Thyroid gland (tissue), 4 donors: Measurements from ENCODE around the gene GRIN2D. TPM values are rescaled to one million over a fixed set of nuclear protein-coding genes. Genes with fewer than 3 reads are reported as not detected.

ENCODE experiments used
- DNase-seq, 2 donors: peaks; one replicate each; pipeline ENCODE4 v3.0.0-alpha.2; 2019
- H3K27ac ChIP-seq, 3 donors: fragments of 200-600 bp; sonication (generic); 1 replicate in 2 of 3; 2 replicates in 1 of 3; pipeline ENCODE4 v1.5.1; 2016 to 2019; ENCODE audit warnings: mild to moderate bottlenecking in 1 of 3, moderate library complexity in 1 of 3
- H3K27me3 ChIP-seq: fragments of 200-600 bp; sonication (generic); one replicate; pipeline ENCODE4 v1.5.1; 2019
- H3K36me3 ChIP-seq, 2 donors: fragments of 200-600 bp; sonication (generic); one replicate each; pipeline ENCODE4 v1.5.1; 2016 to 2019
- H3K4me1 ChIP-seq, 2 donors: fragments of 200-600 bp; sonication (generic); one replicate each; pipeline ENCODE4 v1.5.1; 2017 to 2019
- H3K4me3 ChIP-seq, 3 donors: fragments of 200-600 bp; sonication (generic); replicated peaks in 1 of 3; 1 replicate in 2 of 3; 2 replicates in 1 of 3; pipeline ENCODE4 v1.5.1; 2016; ENCODE audit warnings: mild to moderate bottlenecking in 1 of 3
- H3K9me3 ChIP-seq: fragments of 200-600 bp; sonication (generic); one replicate; pipeline ENCODE4 v1.5.1; 2017
- POLR2A ChIP-seq, 2 donors: fragments of 450-650 bp; IDR thresholded peaks; one replicate each; pipeline ENCODE4 v1.6.1; 2017; ENCODE audit warnings: antibody characterized with exemption in 2 of 2, mild to moderate bottlenecking in 2 of 2, moderate library complexity in 1 of 2
- WGBS, 2 donors: methylation state at CpG; one replicate each; pipeline ENCODE4 v1.1.5; 2017; 5-methylcytosine and 5-hydroxymethylcytosine counted together
- intact Hi-C: fragments of 100-400 bp; cut with DNase I; formaldehyde crosslinking; loops from one replicate; pipeline ENCODE4 v1.15.1; 2023
- total RNA-seq, 4 donors: library from RNA; depleted of rRNA; stranded (reverse); fragments of >200 nt; gene quantifications; one replicate each; pipeline ENCODE4 v1.2.3, GENCODE V29; 2016
- TF ChIP-seq, protein P1 (sequence below), 6 experiments: fragments of 200-600 bp in 3 of 6; fragments of 450-650 bp in 3 of 6; sonication (generic) in 3 of 6; IDR thresholded peaks; one replicate each; pipeline ENCODE4 v1.5.1; 2016 to 2019; ENCODE audit warnings: antibody characterized with exemption in 6 of 6, mild to moderate bottlenecking in 2 of 6, inconsistent platforms in 1 of 6, moderate library complexity in 1 of 6

GRIN2D gene
- total RNA-seq, 4 donors from 2014 or later = 0.56 to 2.2 (median 0.84) TPM

DNA sequence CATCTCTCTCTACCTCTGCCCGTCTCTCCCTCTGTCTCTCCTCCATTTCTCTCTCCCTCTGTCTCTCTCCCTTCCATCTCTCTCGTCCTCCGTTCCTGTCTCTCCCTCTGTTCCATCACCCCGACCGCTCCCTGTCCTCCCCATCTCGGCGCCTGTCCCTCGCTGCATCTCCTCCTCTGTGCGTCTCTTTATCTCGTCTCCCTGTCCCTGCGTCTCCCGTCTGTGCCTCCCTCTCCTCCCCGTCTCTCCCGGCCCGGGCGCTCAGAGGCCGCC, 4.6 kb downstream of the GRIN2D start:
- 4 to 5% methylated on average over 16 to 17 of the region's 17 CpGs for WGBS, 2 donors
- peaks cover 32% of the 10 kb centered on the region for H3K27me3 ChIP-seq
- H3K27ac ChIP-seq = no peak overlapping the region
- peaks cover 6 to 14% of the 10 kb centered on the region in 2 donors for H3K4me1 ChIP-seq
- DNase-seq = no peak
- peak overlapping the region in 1 of 3 donors; percentile 27 for H3K4me3 ChIP-seq
- intact Hi-C loops = loop anchor here (10.0 kb wide), 1 partner anchor 47 kb away; the partner anchor contains the start of gene GRWD1
- H3K36me3 ChIP-seq = no peaks in the 10 kb centered on the region
- H3K9me3 ChIP-seq = no peaks in the 10 kb centered on the region
- TF ChIP-seq, protein P1, sequence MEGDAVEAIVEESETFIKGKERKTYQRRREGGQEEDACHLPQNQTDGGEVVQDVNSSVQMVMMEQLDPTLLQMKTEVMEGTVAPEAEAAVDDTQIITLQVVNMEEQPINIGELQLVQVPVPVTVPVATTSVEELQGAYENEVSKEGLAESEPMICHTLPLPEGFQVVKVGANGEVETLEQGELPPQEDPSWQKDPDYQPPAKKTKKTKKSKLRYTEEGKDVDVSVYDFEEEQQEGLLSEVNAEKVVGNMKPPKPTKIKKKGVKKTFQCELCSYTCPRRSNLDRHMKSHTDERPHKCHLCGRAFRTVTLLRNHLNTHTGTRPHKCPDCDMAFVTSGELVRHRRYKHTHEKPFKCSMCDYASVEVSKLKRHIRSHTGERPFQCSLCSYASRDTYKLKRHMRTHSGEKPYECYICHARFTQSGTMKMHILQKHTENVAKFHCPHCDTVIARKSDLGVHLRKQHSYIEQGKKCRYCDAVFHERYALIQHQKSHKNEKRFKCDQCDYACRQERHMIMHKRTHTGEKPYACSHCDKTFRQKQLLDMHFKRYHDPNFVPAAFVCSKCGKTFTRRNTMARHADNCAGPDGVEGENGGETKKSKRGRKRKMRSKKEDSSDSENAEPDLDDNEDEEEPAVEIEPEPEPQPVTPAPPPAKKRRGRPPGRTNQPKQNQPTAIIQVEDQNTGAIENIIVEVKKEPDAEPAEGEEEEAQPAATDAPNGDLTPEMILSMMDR (IDR thresholded peaks at IDR 0.05) = no peak
- no peak for TF ChIP-seq POLR2A (IDR thresholded peaks at IDR 0.05)

DNA sequence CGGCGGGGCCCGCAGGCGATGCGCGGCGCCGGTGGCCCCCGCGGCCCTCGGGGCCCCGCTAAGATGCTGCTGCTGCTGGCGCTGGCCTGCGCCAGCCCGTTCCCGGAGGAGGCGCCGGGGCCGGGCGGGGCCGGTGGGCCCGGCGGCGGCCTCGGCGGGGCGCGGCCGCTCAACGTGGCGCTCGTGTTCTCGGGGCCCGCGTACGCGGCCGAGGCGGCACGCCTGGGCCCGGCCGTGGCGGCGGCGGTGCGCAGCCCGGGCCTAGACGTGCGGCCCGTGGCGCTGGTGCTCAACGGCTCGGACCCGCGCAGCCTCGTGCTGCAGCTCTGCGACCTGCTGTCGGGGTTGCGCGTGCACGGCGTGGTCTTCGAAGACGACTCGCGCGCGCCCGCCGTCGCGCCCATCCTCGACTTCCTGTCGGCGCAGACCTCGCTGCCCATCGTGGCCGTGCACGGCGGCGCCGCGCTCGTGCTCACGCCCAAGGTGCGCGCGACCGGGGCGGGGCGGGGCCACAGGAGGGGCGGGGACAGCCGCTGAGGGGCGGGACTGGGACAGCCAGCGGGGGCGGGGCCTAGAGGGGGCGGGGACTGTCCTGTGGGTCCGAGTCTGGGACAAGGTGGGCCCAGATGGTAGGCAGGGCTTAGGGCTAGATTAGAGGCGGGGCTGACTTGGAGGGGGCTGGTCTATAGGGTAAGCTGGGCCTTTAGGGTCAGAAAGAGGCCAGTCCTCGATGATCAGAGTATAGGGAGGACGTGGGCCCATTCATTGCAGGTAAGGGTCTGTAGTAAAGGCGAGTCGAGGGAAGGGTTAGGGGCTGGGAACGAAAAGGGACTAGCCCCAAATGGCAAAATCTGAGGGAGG, 5.1 kb downstream of the GRIN2D start:
- intact Hi-C loops = loop anchor here (10.0 kb wide), 1 partner anchor 46 kb away; the partner anchor contains the start of gene GRWD1
- no peaks in the 10 kb centered on the region for H3K9me3 ChIP-seq
- WGBS, 2 donors = 25 to 40% methylated on average over 12 to 20 of the region's 104 CpGs
- no peaks in the 10 kb centered on the region for H3K36me3 ChIP-seq
- H3K4me1 ChIP-seq = peaks cover 4 to 12% of the 10 kb centered on the region in 2 donors
- H3K27ac ChIP-seq = no peak overlapping the region
- no peak for TF ChIP-seq POLR2A (IDR thresholded peaks at IDR 0.05)
- TF ChIP-seq, protein P1 (IDR thresholded peaks at IDR 0.05) = no peak
- peak; percentile 50 to 51 for DNase-seq
- peak overlapping the region in 1 of 3 donors; percentile 27 for H3K4me3 ChIP-seq
- H3K27me3 ChIP-seq = peaks cover 29% of the 10 kb centered on the region

DNA sequence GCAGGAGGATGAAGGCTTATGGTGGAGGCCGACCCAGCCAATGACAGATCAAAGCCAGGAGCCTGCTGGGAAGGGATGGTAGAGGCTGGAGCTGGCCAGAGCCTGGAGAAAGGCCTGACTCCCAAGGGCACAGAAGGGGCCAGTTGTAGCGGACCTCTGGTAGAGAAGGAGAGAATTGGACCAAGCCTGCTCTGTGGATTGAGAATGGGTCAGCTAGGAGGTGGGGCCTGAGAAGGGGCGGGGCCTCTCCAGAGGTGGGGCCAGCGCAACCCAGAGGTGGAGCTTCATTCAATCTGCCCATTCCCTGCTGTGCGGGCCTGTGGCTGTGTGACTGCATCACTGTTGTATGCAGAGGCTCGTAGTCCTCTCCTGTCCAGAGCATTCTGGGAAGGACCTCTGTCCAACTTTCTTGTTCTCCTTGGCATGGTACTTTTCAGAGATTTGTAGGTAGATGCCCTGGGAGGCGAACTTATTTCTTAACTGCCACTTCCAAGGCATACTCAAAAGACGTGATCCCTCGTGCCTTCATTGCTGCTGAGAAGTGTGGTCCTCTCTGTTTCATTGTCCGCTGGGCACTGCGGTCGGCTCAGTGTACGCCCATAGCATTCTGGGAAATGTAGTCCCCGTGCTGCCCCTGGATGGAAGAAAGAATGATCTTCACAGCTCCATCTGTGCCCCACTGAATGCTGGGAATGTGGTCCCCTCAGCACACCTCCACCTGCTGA, 6.7 kb downstream of the GRIN2D start:
- WGBS, 2 donors = 38 to 51% methylated on average over 14 of the region's 14 CpGs
- Histone ChIP-seq H3K9me3 (no peaks in the 10 kb centered on the region), H3K27ac (peak overlapping the region in 2 of 3 donors; percentile 42 to 74), H3K4me1 (no peaks in the 10 kb centered on the region), H3K27me3 (peaks cover 14% of the 10 kb centered on the region), H3K36me3 (no peaks in the 10 kb centered on the region), H3K4me3 (no peak overlapping the region)
- peak in 1 of 2 donors; percentile 19 for DNase-seq
- intact Hi-C loops = no loop called here
- TF ChIP-seq, protein P1 (IDR thresholded peaks at IDR 0.05) = no peak
- no peak for TF ChIP-seq POLR2A (IDR thresholded peaks at IDR 0.05)

DNA sequence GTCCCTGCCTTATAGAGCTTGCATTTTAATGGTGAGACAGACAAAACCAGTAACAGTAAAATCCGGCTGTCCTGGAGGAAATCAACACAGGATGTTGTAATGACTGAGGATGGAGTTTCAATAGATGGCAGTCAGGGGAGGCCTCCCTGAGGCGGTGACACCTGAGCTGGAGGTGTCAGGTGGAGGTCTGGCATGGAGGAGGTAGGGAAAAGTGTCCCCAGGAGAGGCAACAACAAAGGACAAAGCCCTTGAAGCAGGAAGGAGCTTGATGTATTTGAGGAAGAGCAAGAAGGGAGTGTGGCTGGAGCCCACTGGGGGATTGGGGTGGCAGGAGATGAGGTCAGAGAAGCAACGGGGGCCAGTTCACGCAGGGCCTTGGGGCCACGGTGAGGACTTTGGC, 7.8 kb downstream of the GRIN2D start:
- 73 to 76% methylated on average over 5 of the region's 5 CpGs for WGBS, 2 donors
- TF ChIP-seq POLR2A (IDR thresholded peaks at IDR 0.05) = no peak
- TF ChIP-seq, protein P1 (IDR thresholded peaks at IDR 0.05) = no peak
- Histone ChIP-seq H3K4me3 (no peak overlapping the region), H3K27me3 (peaks cover 9% of the 10 kb centered on the region), H3K9me3 (no peaks in the 10 kb centered on the region), H3K27ac (no peak overlapping the region), H3K36me3 (no peaks in the 10 kb centered on the region), H3K4me1 (no peaks in the 10 kb centered on the region)
- intact Hi-C loops = no loop called here
- DNase-seq = no peak

DNA sequence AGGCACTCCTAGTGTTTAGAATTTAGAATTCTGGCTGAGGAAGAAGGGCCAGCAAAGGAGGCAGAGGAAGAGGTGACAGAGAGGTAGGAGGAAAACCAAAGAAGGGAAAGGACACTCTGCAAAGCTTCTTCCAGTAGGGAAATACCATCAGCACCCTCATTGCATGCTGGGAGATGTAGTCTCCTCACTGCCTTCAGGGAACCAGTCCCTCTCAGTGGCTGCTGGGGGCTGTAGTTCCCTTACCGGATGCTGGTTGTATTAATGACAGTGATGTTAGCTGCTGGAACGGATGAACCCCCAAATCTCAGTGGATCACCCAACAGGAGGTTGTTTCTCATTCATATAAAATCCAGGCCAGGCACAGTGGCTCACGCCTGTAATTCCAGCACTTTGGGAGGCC, 10.1 kb downstream of the GRIN2D start:
- TF ChIP-seq, protein P1 (IDR thresholded peaks at IDR 0.05) = no peak
- no peak for TF ChIP-seq POLR2A (IDR thresholded peaks at IDR 0.05)
- no peak overlapping the region for H3K27ac ChIP-seq
- H3K4me3 ChIP-seq = no peak overlapping the region
- DNase-seq = peak in 1 of 2 donors; percentile 36
- no peaks in the 10 kb centered on the region for H3K36me3 ChIP-seq
- WGBS, 2 donors = 35 to 42% methylated on average over 3 of the region's 3 CpGs
- H3K9me3 ChIP-seq = no peaks in the 10 kb centered on the region
- intact Hi-C loops = no loop called here
- H3K27me3 ChIP-seq = no peaks in the 10 kb centered on the region
- no peaks in the 10 kb centered on the region for H3K4me1 ChIP-seq
